Measurements from ENCODE around the gene SMYD3. TPM values are rescaled to one million over a fixed set of nuclear protein-coding genes. Genes with fewer than 3 reads are reported as not detected.
A peak's percentile ranks its signal among the peaks of the same experiment; 100 is the strongest.
"Not testable (repeated sequence)": the region's sequence is repeated elsewhere in the genome, so short reads cannot be mapped to it uniquely, and the experiment has no call there.

SMYD3 gene
- total RNA-seq, 2 experiments from 2014 or later = 21.3 to 21.4 TPM

DNA sequence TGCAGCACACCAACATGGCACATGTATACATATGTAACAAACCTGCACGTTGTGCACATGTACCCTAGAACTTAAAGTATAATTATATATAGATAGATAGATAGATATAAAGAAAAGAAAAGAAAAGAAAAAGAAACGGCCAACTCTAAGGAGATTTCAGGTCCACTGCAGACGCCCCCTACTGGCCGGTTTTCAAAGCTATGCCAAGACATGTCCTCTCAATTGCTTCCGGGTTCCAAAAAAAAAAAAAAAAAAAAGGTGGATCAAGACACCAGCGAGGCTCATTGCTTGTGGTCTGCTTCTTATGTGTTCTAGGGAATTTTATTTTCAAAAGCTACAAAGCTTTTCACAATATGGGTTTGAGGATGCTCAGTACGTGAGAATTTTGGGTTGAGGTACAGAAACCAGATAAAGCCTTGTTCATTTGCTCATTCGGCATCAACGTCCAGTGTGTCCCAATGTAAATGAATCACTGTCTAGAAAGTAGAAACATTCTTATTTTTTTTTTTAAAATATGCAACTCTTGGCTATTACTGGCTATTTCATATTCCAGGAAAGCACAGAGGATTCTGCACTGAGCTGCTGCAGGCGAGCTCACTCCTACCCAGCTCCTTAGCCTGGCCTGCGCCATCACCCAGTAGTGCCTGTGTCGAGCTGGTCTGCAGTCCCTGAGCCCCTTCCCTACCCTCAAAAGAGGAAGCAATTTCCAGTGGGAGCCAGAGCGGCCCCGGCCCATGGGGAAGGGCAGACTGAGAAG, 709.3 kb downstream of the SMYD3 start:
- intact Hi-C loops (cut with micrococcal nuclease) = no loop called here
- Mint-ChIP-seq H3K9me3 (no peaks in the 10 kb centered on the region), H3K27ac (no peak overlapping the region), H3K27me3 (ENCODE audit: low read depth) (no peaks in the 10 kb centered on the region), H3K36me3 (ENCODE audit: low read depth) (peaks cover 4% of the 10 kb centered on the region), H3K4me1 (ENCODE audit: low read depth) (no peaks in the 10 kb centered on the region), H3K4me3 (no peak overlapping the region)
- CTCF ChIA-PET = interaction anchor here (0.6 to 1.1 kb wide), 3 partner anchors 9 to 32 kb away, joined by 3 to 5 read pairs (median 3); no protein-coding TSS in a partner anchor
- DNase-seq = peak; percentile 10

DNA sequence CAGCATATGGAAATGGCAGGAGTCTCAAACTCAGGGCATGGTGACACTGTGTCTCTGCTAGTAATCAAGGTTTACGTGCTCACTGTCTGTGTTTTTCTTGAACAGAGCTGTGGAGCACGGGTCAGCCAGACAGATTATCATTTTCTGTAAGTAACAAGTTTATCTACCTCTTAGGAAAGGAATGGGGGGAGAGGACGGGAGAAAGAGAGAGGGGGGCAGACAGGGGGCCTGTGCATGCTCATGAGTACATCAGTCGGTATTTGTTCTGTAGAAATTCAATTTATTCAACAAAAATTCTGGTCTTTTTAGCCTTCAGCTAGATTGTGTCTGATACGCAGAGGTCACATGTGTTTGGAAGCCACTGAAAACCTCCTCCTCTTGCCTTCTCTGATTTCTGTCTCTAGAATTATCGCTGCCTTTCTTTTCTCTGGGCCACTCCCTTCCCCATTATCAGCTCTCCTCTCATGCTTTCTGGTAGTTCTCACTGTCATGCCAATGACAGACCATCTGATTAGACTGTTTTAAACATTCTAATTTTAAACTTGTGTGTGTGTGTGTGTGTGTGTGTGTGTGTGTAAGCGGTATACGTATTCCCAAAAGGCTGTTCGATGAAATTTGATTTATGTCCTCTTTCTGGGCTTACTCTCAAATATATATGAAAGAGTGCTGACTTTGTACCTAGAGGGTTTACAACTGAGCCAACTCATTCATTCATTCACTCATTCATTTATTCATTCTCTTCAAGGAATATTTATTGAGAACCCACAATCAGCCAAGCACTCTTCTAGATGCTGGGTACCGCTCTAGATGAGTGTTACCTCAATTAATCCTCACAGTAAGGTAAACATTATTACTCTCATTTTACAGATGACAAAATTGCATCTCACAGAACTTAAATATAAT, 715.4 kb downstream of the SMYD3 start:
- Mint-ChIP-seq H3K36me3 (ENCODE audit: low read depth) (peaks cover 4% of the 10 kb centered on the region), H3K27ac (no peak overlapping the region), H3K4me1 (ENCODE audit: low read depth) (no peaks in the 10 kb centered on the region), H3K9me3 (no peaks in the 10 kb centered on the region), H3K27me3 (ENCODE audit: low read depth) (no peaks in the 10 kb centered on the region), H3K4me3 (no peak overlapping the region)
- DNase-seq = no peak
- CTCF ChIA-PET = no interaction called here
- intact Hi-C loops (cut with micrococcal nuclease) = no loop called here

DNA sequence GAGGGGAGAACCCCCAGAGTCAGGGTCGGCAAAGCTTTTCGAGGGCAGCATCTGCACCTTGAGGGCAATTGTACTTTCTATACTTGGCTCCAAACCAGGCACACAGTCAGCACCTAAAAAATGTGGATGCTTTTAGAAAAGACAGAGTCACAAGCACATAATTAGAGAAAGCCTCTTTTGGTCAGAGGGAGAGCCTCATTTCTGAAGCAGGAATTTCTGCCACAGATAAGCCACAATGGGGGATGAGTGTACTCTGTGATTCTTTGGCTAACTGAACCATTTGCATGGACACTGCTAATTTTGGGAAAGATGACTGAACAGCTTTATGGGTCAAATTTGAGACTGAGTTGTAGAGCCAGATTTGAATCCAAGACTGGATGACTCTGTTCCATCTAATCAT, 716.6 kb downstream of the SMYD3 start:
- Mint-ChIP-seq H3K27ac (no peak overlapping the region), H3K9me3 (no peaks in the 10 kb centered on the region), H3K4me3 (no peak overlapping the region), H3K4me1 (ENCODE audit: low read depth) (no peaks in the 10 kb centered on the region), H3K27me3 (ENCODE audit: low read depth) (no peaks in the 10 kb centered on the region), H3K36me3 (ENCODE audit: low read depth) (peaks cover 2% of the 10 kb centered on the region)
- intact Hi-C loops (cut with micrococcal nuclease) = no loop called here
- CTCF ChIA-PET = no interaction called here
- no peak for DNase-seq

DNA sequence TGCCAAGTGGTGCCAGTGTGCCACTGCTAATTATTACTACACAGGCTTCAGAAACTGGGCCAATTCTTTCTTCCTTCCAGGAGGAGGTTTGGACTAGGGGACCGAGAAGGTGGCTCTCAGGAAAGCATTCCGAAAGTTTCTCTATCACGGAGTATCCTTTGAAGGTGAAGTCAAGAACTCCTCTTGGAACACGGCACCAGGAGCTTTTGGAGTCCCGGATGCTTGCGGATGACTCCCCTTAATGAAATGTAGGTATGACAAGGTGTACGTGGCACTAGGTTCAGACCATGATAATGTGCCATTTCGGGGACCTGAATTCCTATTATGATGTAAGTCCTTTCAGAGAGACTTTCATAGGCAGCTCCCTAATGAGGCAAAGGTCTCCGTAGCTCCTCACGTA, 718.2 kb downstream of the SMYD3 start:
- intact Hi-C loops (cut with micrococcal nuclease) = no loop called here
- Mint-ChIP-seq H3K36me3 (ENCODE audit: low read depth) (peaks cover 2% of the 10 kb centered on the region), H3K27ac (no peak overlapping the region), H3K4me3 (no peak overlapping the region), H3K4me1 (ENCODE audit: low read depth) (no peaks in the 10 kb centered on the region), H3K27me3 (ENCODE audit: low read depth) (no peaks in the 10 kb centered on the region), H3K9me3 (no peaks in the 10 kb centered on the region)
- no peak for DNase-seq
- CTCF ChIA-PET = interaction anchor here (1.0 to 1.2 kb wide), 2 partner anchors 9 to 76 kb away, joined by 3 read pairs; no protein-coding TSS in a partner anchor

DNA sequence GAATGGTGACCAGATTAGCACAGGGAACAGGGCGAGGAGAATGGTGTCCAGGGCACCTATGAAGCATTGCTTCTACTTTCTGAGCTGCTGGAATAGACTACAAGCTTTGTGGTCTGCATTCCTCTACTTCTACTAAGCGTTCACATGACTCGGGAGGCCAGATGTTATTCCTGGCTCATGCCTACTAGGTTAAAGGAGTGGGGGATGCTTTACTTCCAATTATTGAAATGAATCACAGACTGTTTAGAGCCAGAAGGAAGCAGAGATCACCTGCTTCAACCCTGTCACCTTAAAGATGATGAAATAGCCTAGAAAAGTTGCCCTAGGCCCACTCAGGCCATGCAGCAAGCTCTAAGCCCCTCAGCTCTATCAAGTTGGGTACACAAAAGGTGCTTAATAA, 718.8 kb downstream of the SMYD3 start:
- no peaks in the 10 kb centered on the region for H3K4me1 Mint-ChIP-seq (ENCODE audit: low read depth)
- DNase-seq = no peak
- H3K4me3 Mint-ChIP-seq = no peak overlapping the region
- intact Hi-C loops (cut with micrococcal nuclease) = no loop called here
- no peaks in the 10 kb centered on the region for H3K9me3 Mint-ChIP-seq
- no peak overlapping the region for H3K27ac Mint-ChIP-seq
- H3K27me3 Mint-ChIP-seq (ENCODE audit: low read depth) = no peaks in the 10 kb centered on the region
- H3K36me3 Mint-ChIP-seq (ENCODE audit: low read depth) = no peaks in the 10 kb centered on the region
- CTCF ChIA-PET = interaction anchor here (1.0 to 1.2 kb wide), 2 partner anchors 10 to 76 kb away, joined by 3 read pairs; no protein-coding TSS in a partner anchor

DNA sequence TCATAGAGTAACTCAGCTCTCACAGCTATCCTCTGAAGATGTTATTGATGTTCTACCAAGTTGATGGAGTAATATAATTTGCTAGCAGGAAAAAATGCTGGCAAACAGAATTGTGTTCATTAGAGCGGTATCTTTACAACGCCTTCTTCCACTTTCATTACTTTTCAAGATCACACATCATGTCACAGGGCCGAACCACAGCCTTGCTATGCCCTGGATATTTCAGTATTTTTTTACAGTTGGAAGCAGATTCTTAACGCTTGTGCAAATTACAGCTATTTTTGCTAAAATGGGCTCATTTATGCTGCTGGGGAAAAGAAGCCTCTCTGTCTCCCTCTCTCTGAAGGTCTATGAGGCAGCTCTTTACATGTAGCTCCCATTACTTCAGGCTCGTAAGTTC, 720.1 kb downstream of the SMYD3 start:
- Mint-ChIP-seq H3K27ac (no peak overlapping the region), H3K4me3 (no peak overlapping the region), H3K27me3 (ENCODE audit: low read depth) (no peaks in the 10 kb centered on the region), H3K36me3 (ENCODE audit: low read depth) (no peaks in the 10 kb centered on the region), H3K4me1 (ENCODE audit: low read depth) (no peaks in the 10 kb centered on the region), H3K9me3 (no peaks in the 10 kb centered on the region)
- intact Hi-C loops (cut with micrococcal nuclease) = no loop called here
- DNase-seq = no peak
- CTCF ChIA-PET = no interaction called here

DNA sequence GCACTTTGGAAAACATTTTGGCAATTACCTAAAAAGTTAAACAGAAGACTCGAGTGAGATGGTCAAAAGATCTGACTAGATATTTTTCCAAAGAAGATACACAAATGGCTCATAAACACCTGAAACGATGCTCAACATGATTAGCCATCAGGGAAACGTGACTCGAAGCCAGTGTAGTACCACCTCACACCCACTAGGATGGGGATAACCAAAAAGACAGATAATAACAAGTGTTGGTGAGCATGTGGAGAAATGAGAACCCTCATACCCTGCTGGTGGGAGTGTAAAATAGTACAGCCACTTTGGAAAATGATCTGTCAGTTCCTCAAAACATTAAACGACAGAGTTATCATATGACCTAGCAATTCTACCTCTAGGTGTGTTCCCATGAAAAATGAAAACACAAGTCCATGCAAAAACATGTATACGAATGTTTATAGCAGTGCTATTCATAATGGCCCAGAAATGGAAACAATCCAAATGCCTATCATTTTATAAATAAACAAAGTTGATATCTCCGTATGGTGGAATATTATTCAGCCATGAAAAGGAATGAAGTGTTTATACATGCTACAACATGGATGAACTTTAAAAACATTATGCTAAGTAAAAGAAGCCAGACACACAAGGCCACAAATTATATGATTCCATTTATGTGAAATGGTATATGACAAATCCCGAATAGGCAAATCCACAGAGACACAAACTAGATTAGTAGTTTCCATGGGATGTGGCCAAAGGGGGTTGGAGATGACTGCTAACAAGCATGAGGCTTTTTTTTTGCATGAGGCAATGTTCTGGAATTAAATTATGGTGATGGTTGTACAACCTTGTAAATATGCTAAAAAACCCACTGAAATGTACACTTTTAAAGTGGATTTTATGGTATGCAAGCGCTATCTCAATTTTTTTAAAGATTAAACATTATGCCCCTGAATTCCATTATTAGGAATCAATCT, 727.0 kb downstream of the SMYD3 start:
- Mint-ChIP-seq H3K36me3 (ENCODE audit: low read depth) (peaks cover 2% of the 10 kb centered on the region), H3K9me3 (no peaks in the 10 kb centered on the region), H3K4me3 (no peak overlapping the region), H3K27ac (no peak overlapping the region), H3K27me3 (ENCODE audit: low read depth) (no peaks in the 10 kb centered on the region), H3K4me1 (ENCODE audit: low read depth) (no peaks in the 10 kb centered on the region)
- CTCF ChIA-PET = no interaction called here
- intact Hi-C loops (cut with micrococcal nuclease) = no loop called here
- no peak for DNase-seq

DNA sequence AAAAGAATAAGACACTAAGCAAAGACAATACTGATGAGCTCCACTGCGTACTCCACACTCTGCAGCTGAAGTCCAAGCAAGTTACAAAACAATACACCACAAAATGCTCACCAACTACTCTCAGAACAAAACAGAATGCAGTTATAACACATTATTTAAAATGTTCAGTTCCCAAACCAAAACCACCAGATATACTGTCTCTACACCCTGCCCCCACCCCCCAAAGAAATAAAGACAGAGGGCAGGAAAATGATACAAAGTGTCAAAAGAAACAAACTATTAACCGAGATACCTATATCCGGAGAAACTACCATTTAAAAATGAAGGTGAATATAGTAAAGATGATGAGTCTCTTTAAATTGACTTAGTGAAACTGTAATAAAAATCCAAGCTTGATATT, 729.3 kb downstream of the SMYD3 start:
- CTCF ChIA-PET = interaction anchor here (0.6 kb wide), 1 partner anchor 225 kb away, joined by 5 read pairs; no protein-coding TSS in a partner anchor
- no peak for DNase-seq
- Mint-ChIP-seq H3K36me3 (ENCODE audit: low read depth) (peaks cover 2% of the 10 kb centered on the region), H3K4me3 (no peak overlapping the region), H3K9me3 (no peaks in the 10 kb centered on the region), H3K4me1 (ENCODE audit: low read depth) (no peaks in the 10 kb centered on the region), H3K27ac (no peak overlapping the region), H3K27me3 (ENCODE audit: low read depth) (no peaks in the 10 kb centered on the region)
- intact Hi-C loops (cut with micrococcal nuclease) = no loop called here

DNA sequence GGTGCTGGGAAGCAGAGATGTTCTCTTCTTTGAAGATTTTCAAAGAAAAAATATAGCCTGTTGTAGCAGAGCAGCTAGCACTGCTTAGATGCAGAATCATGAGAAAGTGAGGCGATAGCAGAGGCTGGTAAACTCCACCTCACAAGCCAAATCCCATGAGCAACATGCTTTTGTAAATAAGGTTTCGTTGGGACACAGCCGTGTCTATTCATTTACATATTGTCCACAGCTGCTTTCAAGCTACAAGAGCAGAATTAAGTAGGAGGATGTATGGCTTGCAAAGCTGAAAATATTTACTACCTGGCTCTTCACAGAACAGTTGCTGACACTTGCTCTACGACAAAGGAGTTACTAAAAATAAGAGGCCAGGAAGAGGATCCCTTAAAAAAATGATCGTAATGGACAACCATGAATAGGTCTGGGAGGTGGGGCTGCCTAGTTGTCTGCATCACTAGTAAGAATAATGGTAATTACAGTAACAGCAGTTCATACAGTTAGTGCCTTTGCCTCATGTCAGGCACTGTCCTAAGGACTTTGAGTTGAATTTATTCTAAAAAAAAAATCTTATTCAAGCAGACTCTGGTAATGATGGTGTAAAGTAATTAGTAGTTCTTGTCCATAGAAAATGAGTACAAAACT, 730.3 kb downstream of the SMYD3 start:
- intact Hi-C loops (cut with micrococcal nuclease) = no loop called here
- no peak for DNase-seq
- H3K36me3 Mint-ChIP-seq (ENCODE audit: low read depth) = peaks cover 2% of the 10 kb centered on the region
- no peaks in the 10 kb centered on the region for H3K27me3 Mint-ChIP-seq (ENCODE audit: low read depth)
- no peak overlapping the region for H3K4me3 Mint-ChIP-seq
- no peak overlapping the region for H3K27ac Mint-ChIP-seq
- CTCF ChIA-PET = no interaction called here
- no peaks in the 10 kb centered on the region for H3K4me1 Mint-ChIP-seq (ENCODE audit: low read depth)
- no peaks in the 10 kb centered on the region for H3K9me3 Mint-ChIP-seq

DNA sequence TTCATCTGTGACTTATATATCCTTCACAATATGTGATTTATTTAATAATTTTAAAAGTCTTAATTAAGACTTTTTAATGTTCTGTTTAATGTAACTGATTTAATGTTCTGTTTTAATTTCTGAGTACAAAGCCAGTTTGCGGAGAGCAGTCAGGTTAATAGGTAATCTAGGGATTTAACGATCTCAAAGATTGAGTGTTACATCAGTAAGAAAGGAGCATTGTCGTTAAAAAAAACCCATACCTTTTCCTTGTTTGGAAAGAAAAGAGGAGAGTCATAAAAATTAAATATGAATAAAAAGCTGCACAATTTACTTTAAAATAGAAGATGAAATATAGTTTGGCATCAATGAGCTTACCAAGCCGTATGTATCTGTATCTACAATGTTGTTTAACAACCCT, 730.9 kb downstream of the SMYD3 start:
- Mint-ChIP-seq H3K9me3 (no peaks in the 10 kb centered on the region), H3K27me3 (ENCODE audit: low read depth) (no peaks in the 10 kb centered on the region), H3K27ac (no peak overlapping the region), H3K4me3 (no peak overlapping the region), H3K36me3 (ENCODE audit: low read depth) (peaks cover 2% of the 10 kb centered on the region), H3K4me1 (ENCODE audit: low read depth) (no peaks in the 10 kb centered on the region)
- intact Hi-C loops (cut with micrococcal nuclease) = no loop called here
- no peak for DNase-seq
- CTCF ChIA-PET = no interaction called here

DNA sequence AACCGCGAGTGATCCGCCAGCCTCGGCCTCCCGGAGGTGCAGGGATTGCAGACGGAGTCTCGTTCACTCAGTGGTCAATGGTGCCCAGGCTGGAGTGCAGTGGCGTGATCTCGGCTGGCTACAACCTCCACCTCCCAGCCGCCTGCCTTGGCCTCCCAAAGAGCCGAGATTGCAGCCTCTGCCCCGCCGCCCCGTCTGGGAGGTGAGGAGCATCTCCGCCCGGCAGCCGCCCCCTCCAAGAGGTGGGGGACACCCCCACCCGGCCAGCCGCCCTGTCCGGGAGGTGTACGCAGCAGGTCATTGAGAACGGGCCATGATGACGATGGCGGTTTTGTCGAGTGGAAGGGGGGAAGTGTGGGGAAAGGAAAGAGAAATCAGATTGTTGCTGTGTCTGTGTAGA, 732.1 kb downstream of the SMYD3 start:
- intact Hi-C loops (cut with micrococcal nuclease); H3K27ac Mint-ChIP-seq; DNase-seq; H3K4me1 Mint-ChIP-seq (ENCODE audit: low read depth); H3K27me3 Mint-ChIP-seq (ENCODE audit: low read depth); H3K9me3 Mint-ChIP-seq; H3K36me3 Mint-ChIP-seq (ENCODE audit: low read depth); H3K4me3 Mint-ChIP-seq; CTCF ChIA-PET: not testable (repeated sequence)

DNA sequence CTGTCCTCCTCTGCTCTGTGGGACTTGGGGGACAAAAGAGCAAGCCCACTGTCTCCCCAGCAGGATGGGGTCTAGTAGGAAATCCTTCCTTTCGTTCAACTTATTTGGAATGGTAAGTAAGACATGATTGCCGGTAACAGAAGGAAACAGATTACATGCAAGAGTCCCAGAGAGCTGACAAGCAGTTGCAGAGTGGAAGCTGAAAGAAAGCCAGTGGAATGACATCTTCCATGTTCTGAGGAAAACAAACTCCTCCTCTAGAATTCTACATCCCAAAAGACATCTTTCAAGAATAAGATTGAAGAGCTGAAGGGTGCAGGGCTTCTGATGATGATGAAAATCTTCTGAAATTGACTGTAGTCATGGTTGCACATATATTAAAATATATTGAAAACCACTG, 732.9 kb downstream of the SMYD3 start:
- H3K4me1 Mint-ChIP-seq (ENCODE audit: low read depth) = no peaks in the 10 kb centered on the region
- CTCF ChIA-PET = no interaction called here
- no peak overlapping the region for H3K4me3 Mint-ChIP-seq
- H3K27ac Mint-ChIP-seq = no peak overlapping the region
- peaks cover 2% of the 10 kb centered on the region for H3K36me3 Mint-ChIP-seq (ENCODE audit: low read depth)
- H3K27me3 Mint-ChIP-seq (ENCODE audit: low read depth) = no peaks in the 10 kb centered on the region
- no peaks in the 10 kb centered on the region for H3K9me3 Mint-ChIP-seq
- intact Hi-C loops (cut with micrococcal nuclease) = no loop called here
- DNase-seq = no peak

Data from activated naive CD4-positive, alpha-beta T cell treated with anti-CD3 and anti-CD28 coated beads for 36 hours (primary cell).